Activated B cell treated with CpG ODN at 0.5 μM for 24 hours (primary cell): ENCODE data around the gene KLK6. TPM values are rescaled to one million over a fixed set of nuclear protein-coding genes. Genes with fewer than 3 reads are reported as not detected.

ENCODE experiments used
- ATAC-seq: fragments of 200-7000 bp; cut with Tn5 transposase; one replicate; pipeline ENCODE4 v1.10.0; 2021; ENCODE audit warnings: low read depth, mild to moderate bottlenecking, moderate library complexity
- CTCF ChIA-PET: fragments of 350-600 bp; sonication (Branson Sonifier 250); formaldehyde crosslinking; loops from one replicate; lab custom pipeline; 2021; ENCODE audit warnings: antibody characterized with exemption; lab: Charles Lee
- POLR2A ChIA-PET: fragments of 350-600 bp; sonication (Branson Sonifier 250); formaldehyde crosslinking; loops from one replicate; lab custom pipeline; 2021; ENCODE audit warnings: antibody characterized with exemption; lab: Charles Lee
- DNase-seq: peaks from one replicate; pipeline ENCODE4 v3.0.0; 2022
- H3K27ac Mint-ChIP-seq: one replicate; pipeline ENCODE4 v1.8.0; 2020; ENCODE audit warnings: mixed read lengths
- H3K27me3 Mint-ChIP-seq: one replicate; pipeline ENCODE4 v1.8.0; 2021; ENCODE audit warnings: mixed read lengths
- H3K36me3 Mint-ChIP-seq: one replicate; pipeline ENCODE4 v1.8.0; 2021; ENCODE audit warnings: low read depth, mixed read lengths
- H3K4me1 Mint-ChIP-seq: one replicate; pipeline ENCODE4 v1.8.0; 2021; ENCODE audit warnings: mixed read lengths
- H3K4me3 Mint-ChIP-seq: one replicate; pipeline ENCODE4 v1.8.0; 2020; ENCODE audit warnings: mild to moderate bottlenecking, mixed read lengths
- H3K9me3 Mint-ChIP-seq: one replicate; pipeline ENCODE4 v1.8.0; 2020; ENCODE audit warnings: mixed read lengths
- intact Hi-C: fragments of 100-400 bp; cut with micrococcal nuclease; formaldehyde crosslinking; loops from one replicate; pipeline ENCODE4 v1.15.1; 2024
- total RNA-seq: library from RNA; stranded (reverse); gene quantifications from 2 replicates; pipeline ENCODE4 v1.2.3, GENCODE V29; 2022
- TF ChIP-seq, protein P1 (sequence below): fragments of 200-600 bp; IDR thresholded peaks from one replicate; pipeline ENCODE4 v1.8.0; 2022; ENCODE audit warnings: antibody characterized with exemption, mild to moderate bottlenecking

Gene KLK6
- total RNA-seq, 1 donor from 2014 or later: not detected

DNA sequence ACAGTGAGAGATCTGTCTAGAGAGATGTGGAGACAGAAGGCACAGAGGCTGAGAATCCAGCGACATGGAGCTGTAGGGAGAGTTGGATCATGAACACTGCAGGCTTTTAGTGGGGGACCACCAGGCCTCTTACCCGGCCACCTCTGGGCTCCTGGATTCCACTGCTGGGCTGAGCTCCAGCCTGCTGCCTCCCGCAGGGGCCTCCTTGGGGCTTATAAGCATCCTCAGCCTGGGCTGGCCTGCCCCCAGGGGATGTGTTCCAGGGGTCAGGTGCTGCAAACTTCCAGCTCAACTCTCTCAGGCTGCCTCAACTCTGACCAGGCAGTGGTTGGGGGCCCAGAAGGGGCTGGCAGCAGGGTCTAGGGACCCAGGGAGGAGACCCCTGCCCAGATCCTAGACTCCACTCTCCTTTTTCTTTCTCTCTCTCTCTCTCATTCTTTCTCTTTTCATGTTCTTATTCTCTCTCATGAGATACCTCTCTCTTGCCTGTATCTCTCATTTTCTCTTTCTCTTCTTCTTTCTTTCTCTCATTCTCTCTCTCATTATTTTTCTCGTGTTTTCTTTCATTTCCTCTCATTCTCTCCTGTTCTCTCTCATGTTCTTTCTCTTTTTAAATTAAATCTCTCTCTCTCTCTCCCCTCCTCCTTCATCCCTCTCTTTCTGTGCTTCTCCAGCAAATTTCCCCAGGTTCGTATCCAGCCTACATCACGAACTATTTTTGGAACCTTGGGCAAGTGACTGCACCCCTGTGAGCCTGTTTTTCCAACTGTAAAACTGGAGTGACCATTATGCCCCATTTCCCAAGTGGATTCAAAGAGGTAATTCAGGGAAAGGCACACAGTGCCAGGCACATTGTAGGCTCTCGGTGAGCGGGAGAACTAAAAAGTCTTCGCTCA is 57.9 kb downstream of the KLK6 start, which contains the start of gene KLK4:
Gene KLK4 (minus strand): TSS at position 190 of the 896 bp plus-strand sequence. CDS start 657 bp downstream, outside the sequence.
- ATAC-seq (no peak), DNase-seq (no peak)
- ChIA-PET CTCF (no interaction called here), POLR2A (no interaction called here)
- no peaks in the 10 kb centered on the region for H3K36me3 Mint-ChIP-seq
- H3K27ac Mint-ChIP-seq: no peak within 1 kb of the TSS
- peaks cover 13% of the 10 kb centered on the region for H3K4me1 Mint-ChIP-seq
- H3K27me3 Mint-ChIP-seq: peaks cover 31% of the 10 kb centered on the region
- intact Hi-C loops: no loop called here
- TF ChIP-seq, protein P1, sequence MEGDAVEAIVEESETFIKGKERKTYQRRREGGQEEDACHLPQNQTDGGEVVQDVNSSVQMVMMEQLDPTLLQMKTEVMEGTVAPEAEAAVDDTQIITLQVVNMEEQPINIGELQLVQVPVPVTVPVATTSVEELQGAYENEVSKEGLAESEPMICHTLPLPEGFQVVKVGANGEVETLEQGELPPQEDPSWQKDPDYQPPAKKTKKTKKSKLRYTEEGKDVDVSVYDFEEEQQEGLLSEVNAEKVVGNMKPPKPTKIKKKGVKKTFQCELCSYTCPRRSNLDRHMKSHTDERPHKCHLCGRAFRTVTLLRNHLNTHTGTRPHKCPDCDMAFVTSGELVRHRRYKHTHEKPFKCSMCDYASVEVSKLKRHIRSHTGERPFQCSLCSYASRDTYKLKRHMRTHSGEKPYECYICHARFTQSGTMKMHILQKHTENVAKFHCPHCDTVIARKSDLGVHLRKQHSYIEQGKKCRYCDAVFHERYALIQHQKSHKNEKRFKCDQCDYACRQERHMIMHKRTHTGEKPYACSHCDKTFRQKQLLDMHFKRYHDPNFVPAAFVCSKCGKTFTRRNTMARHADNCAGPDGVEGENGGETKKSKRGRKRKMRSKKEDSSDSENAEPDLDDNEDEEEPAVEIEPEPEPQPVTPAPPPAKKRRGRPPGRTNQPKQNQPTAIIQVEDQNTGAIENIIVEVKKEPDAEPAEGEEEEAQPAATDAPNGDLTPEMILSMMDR: no peak
- no peaks in the 10 kb centered on the region for H3K9me3 Mint-ChIP-seq
- H3K4me3 Mint-ChIP-seq: no peak within 1 kb of the TSS

DNA sequence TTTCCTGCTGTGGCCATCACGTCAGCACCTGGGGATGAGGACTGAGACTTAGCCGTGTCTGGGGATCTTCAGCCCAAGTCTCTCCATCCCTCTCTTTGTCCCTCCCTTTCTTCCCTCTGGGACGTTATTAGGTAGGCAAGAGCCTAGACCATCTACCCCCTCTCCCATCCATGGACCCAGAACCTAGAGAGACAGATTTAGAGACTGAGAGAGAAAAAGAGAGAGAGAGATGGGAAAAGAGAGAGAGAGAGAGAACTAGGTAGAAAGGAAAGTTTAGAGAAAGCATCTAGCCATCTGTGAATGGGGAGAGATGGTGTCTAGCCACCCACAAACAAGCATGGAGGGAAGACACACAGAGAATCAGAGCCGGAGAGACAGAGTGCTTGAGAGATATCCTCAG is 58.7 kb downstream of the KLK6 start:
- ATAC-seq (no peak), DNase-seq (no peak)
- Mint-ChIP-seq H3K4me3 (no peak overlapping the region), H3K27ac (no peak overlapping the region), H3K36me3 (no peaks in the 10 kb centered on the region), H3K4me1 (peaks cover 13% of the 10 kb centered on the region), H3K27me3 (peaks cover 34% of the 10 kb centered on the region), H3K9me3 (no peaks in the 10 kb centered on the region)
- TF ChIP-seq, protein P1: no peak
- ChIA-PET CTCF (no interaction called here), POLR2A (no interaction called here)
- intact Hi-C loops: no loop called here

DNA sequence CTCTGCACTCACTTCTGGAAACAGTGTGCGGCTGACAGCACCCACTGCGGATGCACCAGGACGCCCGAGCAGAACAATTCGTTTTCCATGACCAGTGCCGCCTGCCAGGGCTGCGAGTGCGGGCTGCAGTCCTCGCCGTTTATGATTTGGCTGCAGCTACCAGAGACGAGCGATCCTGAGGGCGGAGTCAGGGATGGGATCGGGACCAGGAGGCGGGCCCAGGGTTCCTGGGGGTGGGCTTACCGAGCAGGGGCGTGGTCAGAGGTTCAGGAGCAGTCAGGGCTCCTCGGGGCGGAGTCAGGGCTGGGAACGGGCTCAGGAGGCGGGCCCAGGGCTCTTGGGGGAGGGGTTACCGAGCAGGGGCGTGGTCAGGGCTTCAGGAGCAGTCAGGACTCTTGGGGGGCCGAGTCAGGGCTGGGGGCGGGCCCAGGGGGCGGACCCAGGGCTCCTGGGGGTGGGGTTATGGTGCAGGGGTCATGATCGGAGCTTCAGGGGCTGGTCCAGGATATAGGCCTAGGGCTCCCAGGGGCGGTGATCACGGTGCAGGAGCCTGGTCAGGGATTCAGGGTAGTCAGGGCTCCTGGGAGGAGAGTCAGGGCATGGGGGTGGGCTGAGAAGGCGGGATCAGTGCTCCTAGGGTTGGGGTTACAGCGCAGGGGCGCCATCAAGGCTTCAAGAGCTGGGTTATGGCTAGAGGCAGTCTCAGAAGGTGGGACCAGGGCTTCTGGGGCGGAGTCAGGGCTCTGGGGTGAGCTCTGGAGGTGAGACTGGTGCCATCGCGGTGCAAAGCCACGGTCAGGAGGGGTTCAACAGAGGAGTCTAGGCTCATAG is 59.9 kb downstream of the KLK6 start:
- TF ChIP-seq, protein P1: no peak
- peak overlapping the region; percentile 75 for H3K4me3 Mint-ChIP-seq
- ChIA-PET POLR2A (no interaction called here), CTCF (interaction anchor here (1.9 kb wide), 1 partner anchor 12 kb away, joined by 5 read pairs; no protein-coding TSS in a partner anchor)
- no peaks in the 10 kb centered on the region for H3K9me3 Mint-ChIP-seq
- ATAC-seq (peak; percentile 78), DNase-seq (peak; percentile 28)
- no peak overlapping the region for H3K27ac Mint-ChIP-seq
- peaks cover 37% of the 10 kb centered on the region for H3K27me3 Mint-ChIP-seq
- intact Hi-C loops: no loop called here
- H3K4me1 Mint-ChIP-seq: peaks cover 13% of the 10 kb centered on the region
- H3K36me3 Mint-ChIP-seq: no peaks in the 10 kb centered on the region

Other genes starting within 250 kb of the KLK6 start
- gene SHANK1, start 249.8 kb downstream of the KLK6 start, total RNA-seq: not detected in 2 replicates
- gene CLEC11A, start 246.2 kb downstream of the KLK6 start, total RNA-seq: 0.24 and 0.38 TPM in 2 replicates
- not detected in 2 replicates for gene GPR32, start 199.1 kb downstream of the KLK6 start, total RNA-seq
- not detected in 2 replicates for gene ACP4, start 179.2 kb downstream of the KLK6 start, total RNA-seq
- 10.0 and 13.0 TPM in 2 replicates for gene KLK1, start 145.8 kb downstream of the KLK6 start, total RNA-seq
- not detected in 2 replicates for gene KLK15, start 136.0 kb downstream of the KLK6 start, total RNA-seq
- not detected in 2 replicates for gene KLK3, start 114.7 kb downstream of the KLK6 start, total RNA-seq
- gene KLK2, start 96.2 kb downstream of the KLK6 start, total RNA-seq: 0.69 and 1.8 TPM in 2 replicates
- gene KLK4, start 58.2 kb downstream of the KLK6 start, total RNA-seq: 0.32 and 0.75 TPM in 2 replicates
- gene KLK5, start 16.6 kb downstream of the KLK6 start, total RNA-seq: not detected in 2 replicates
- not detected in 2 replicates for gene KLK7, start 14.3 kb upstream of the KLK6 start, total RNA-seq
- gene KLK8, start 32.0 kb upstream of the KLK6 start, total RNA-seq: not detected in 2 replicates
- gene KLK10, start 50.1 kb upstream of the KLK6 start, total RNA-seq: not detected in 2 replicates
- not detected in 2 replicates for gene KLK11, start 57.0 kb upstream of the KLK6 start, total RNA-seq
- gene KLK12, start 65.4 kb upstream of the KLK6 start, total RNA-seq: not detected in 2 replicates
- gene KLK13, start 95.5 kb upstream of the KLK6 start, total RNA-seq: not detected in 2 replicates
- 0.76 and 0.82 TPM in 2 replicates for gene KLK14, start 113.3 kb upstream of the KLK6 start, total RNA-seq
- gene CTU1, start 138.8 kb upstream of the KLK6 start, total RNA-seq: 7.8 and 8.9 TPM in 2 replicates
- 0.29 TPM in 1 of 2 replicates, not detected in the other for gene SIGLEC9, start 155.3 kb upstream of the KLK6 start, total RNA-seq
- not detected in 2 replicates for gene SIGLEC7, start 172.7 kb upstream of the KLK6 start, total RNA-seq